BE2C (cell line): ENCODE data around the gene ATP1B3. TPM values are rescaled to one million over a fixed set of nuclear protein-coding genes. Genes with fewer than 3 reads are reported as not detected.

Experiments
- DNase-seq: peaks from one replicate; pipeline ENCODE4 v3.0.0-alpha.2; 2020
- H3K27me3 ChIP-seq: fragments of 250-450 bp; sonication (Bioruptor Pico); 2 replicates; pipeline ENCODE4 v1.5.1; 2020; ENCODE audit warnings: mild to moderate bottlenecking
- H3K36me3 ChIP-seq: fragments of 250-450 bp; sonication (Bioruptor Pico); 2 replicates; pipeline ENCODE4 v1.5.1; 2020; ENCODE audit warnings: mild to moderate bottlenecking
- H3K4me1 ChIP-seq: fragments of 250-450 bp; sonication (Bioruptor Pico); 2 replicates; pipeline ENCODE4 v1.5.1; 2020
- H3K4me3 ChIP-seq: 2 replicates; pipeline ENCODE4 v1.5.1; 2011; ENCODE audit warnings: low read depth, low read length
- H3K9me3 ChIP-seq: fragments of 250-450 bp; sonication (Bioruptor Pico); 2 replicates; pipeline ENCODE4 v1.5.1; 2020
- polyA plus RNA-seq: library from polyadenylated mRNA; unstranded; fragments of >200 nt; gene quantifications from one replicate; pipeline ENCODE4 v1.2.1, GENCODE V29; 2012; ENCODE audit warnings: low read depth, missing spikeins; ENCODE audit not compliant: insufficient read length, insufficient read depth
- TF ChIP-seq, protein P1 (sequence below): IDR thresholded peaks from 2 replicates; pipeline ENCODE4 v1.5.1; 2012; ENCODE audit warnings: mild to moderate bottlenecking, low read depth, low read length

ATP1B3 gene
- 143 TPM for polyA plus RNA-seq

DNA sequence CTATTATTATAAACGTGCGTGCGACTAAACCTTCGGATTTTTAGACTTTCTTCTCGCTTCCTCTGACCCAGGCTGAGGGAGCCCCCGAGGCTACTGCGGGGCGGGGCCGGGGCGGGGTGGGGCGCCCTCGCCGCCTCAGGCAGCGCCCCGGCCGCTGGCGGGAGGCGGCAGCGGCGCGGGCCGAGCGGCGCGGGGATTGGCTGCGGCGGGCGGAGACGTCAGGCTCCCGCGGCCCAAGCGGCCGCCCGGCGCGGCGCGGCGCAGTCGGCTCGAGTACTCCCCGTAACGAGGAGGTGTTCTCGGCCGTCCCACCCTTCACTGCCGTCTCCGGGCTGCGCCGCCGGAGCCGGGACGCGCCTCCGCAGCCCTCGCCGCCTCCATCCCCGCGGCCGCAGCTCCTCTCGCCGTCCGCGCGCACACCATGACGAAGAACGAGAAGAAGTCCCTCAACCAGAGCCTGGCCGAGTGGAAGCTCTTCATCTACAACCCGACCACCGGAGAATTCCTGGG is at the start of gene ATP1B3:
Gene ATP1B3 (plus strand): TSS at position 263 of the 510 bp plus-strand sequence. CDS start 159 bp downstream, at position 422.
- Histone ChIP-seq H3K36me3 (peaks cover 20% of the 10 kb centered on the region), H3K4me3 (peak within 1 kb of the TSS; percentile 95), H3K4me1 (peaks cover 3% of the 10 kb centered on the region), H3K27me3 (no peaks in the 10 kb centered on the region), H3K9me3 (no peaks in the 10 kb centered on the region)
- DNase-seq: peak; percentile 91
- TF ChIP-seq, protein P1, sequence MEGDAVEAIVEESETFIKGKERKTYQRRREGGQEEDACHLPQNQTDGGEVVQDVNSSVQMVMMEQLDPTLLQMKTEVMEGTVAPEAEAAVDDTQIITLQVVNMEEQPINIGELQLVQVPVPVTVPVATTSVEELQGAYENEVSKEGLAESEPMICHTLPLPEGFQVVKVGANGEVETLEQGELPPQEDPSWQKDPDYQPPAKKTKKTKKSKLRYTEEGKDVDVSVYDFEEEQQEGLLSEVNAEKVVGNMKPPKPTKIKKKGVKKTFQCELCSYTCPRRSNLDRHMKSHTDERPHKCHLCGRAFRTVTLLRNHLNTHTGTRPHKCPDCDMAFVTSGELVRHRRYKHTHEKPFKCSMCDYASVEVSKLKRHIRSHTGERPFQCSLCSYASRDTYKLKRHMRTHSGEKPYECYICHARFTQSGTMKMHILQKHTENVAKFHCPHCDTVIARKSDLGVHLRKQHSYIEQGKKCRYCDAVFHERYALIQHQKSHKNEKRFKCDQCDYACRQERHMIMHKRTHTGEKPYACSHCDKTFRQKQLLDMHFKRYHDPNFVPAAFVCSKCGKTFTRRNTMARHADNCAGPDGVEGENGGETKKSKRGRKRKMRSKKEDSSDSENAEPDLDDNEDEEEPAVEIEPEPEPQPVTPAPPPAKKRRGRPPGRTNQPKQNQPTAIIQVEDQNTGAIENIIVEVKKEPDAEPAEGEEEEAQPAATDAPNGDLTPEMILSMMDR: no peak

DNA sequence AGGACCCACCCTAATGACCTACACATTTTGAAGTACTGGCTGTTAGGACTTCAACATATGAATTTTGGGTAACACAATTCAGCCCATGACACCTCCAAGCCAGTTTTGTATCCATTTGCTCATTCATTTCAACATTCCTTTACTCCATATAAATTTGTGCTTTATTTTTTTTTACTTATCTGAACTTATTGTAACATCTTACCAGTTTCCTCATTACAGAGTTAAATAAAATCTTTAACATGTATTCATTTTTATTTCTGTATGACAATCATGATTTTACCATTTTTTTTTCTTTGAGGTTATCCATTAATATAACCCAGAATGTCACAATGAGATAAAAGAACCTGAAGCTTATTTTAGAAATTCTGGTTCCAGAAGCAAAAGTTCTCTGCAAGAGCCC is 48.0 kb upstream of the ATP1B3 start:
- no peaks in the 10 kb centered on the region for H3K27me3 ChIP-seq
- H3K9me3 ChIP-seq: no peaks in the 10 kb centered on the region
- TF ChIP-seq, protein P1: no peak
- no peaks in the 10 kb centered on the region for H3K36me3 ChIP-seq
- no peaks in the 10 kb centered on the region for H3K4me1 ChIP-seq
- DNase-seq: no peak
- H3K4me3 ChIP-seq: no peak overlapping the region

DNA sequence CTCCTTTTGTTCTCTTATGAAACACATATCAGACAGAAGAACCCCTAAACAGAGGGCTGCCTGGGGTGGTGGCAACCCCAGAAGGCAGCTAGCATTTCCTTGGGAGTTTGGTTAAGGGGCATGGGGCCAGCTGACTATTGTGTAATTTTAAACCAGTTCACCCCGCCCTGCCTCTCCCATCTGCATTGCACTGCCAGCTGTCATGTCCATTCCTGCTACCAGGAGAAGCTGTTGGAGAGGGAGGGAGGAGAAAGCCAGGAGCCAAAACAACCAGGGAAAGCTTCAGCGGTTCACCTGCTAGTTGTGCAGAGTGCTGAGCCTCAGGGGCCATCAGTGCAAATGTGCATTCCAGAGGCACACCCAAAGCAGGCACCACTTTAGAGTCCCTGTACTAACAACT is 47.6 kb upstream of the ATP1B3 start:
- no peaks in the 10 kb centered on the region for H3K36me3 ChIP-seq
- H3K27me3 ChIP-seq: no peaks in the 10 kb centered on the region
- TF ChIP-seq, protein P1: no peak
- H3K4me3 ChIP-seq: no peak overlapping the region
- H3K9me3 ChIP-seq: no peaks in the 10 kb centered on the region
- no peaks in the 10 kb centered on the region for H3K4me1 ChIP-seq
- peak; percentile 26 for DNase-seq

DNA sequence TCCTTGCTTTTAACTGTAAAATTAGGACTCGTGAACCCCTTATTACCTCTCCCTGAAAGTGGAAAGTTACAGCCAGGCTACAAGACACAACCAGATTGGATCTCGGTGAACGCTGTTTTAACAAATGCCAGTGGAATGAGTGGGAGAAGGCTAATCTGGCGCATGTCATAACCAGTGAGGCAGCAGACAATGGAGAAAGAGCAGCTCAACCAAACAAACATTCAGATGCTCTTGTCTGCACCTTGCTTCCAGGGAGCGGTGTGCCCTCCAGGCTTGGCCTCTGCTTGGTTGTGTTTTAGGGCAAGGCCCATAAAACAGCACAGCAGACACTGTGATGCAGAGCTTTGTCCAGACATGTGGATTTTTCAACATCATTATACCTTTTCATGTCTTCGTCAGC is 45.9 kb upstream of the ATP1B3 start:
- H3K27me3 ChIP-seq: no peaks in the 10 kb centered on the region
- TF ChIP-seq, protein P1: no peak
- H3K4me1 ChIP-seq: no peaks in the 10 kb centered on the region
- no peaks in the 10 kb centered on the region for H3K9me3 ChIP-seq
- DNase-seq: peak; percentile 47
- no peaks in the 10 kb centered on the region for H3K36me3 ChIP-seq
- no peak overlapping the region for H3K4me3 ChIP-seq

DNA sequence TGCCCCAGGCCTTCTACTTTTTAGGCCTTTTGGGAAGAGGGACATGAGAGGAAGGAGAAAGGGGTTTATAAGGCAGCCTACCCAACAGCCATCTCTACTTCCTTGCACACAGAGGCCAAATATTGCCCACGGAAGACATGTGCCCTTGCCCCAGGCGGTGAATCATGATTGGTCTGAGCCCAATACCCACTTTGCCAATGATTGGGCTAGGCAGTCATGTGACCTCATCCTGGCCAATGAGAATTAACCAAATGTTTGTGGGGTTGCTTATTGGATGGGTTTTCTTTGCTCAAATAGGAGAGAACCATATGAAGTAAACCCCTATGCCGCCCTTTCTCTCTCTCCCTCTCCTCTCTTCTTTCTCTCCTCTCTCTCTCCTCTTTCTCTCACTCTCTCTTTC is 42.2 kb upstream of the ATP1B3 start:
- DNase-seq: no peak
- H3K4me1 ChIP-seq: no peaks in the 10 kb centered on the region
- no peaks in the 10 kb centered on the region for H3K27me3 ChIP-seq
- H3K36me3 ChIP-seq: no peaks in the 10 kb centered on the region
- H3K9me3 ChIP-seq: no peaks in the 10 kb centered on the region
- TF ChIP-seq, protein P1: no peak
- no peak overlapping the region for H3K4me3 ChIP-seq

DNA sequence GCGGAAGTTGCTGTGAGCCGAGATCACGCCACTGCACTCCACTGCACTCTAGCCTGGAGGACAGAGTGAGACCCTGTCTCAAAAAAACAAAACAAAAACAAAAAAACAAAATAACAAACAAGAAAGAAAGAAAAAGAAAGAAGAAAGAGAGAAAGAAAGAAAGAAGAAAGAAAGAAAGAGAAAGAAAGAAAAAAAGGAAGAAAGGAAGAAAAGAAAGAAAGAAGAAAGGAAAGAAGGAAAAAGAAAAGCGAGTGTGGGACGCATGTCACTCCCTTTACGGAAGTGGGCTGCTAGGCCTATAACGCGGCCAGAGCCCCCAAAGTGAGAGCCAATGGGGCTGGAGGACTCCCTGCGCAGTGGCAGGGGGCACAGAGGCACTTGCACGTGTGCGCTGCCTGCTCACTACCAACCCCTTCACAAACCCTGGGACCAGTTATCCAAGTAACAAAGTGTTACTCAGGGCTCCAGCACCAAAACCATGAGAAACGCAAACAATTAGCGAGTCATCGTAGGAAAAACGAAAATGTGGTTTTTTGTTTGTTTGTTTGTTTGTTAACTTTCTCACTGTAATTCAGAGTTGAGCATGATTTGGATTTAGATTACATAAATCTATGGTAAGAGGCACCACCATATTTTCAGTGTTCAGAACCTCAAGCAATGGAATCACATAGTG is 40.8 kb upstream of the ATP1B3 start:
- Histone ChIP-seq H3K36me3 (no peaks in the 10 kb centered on the region), H3K4me1 (no peaks in the 10 kb centered on the region), H3K9me3 (no peaks in the 10 kb centered on the region), H3K27me3 (no peaks in the 10 kb centered on the region), H3K4me3 (no peak overlapping the region)
- TF ChIP-seq, protein P1: no peak
- DNase-seq: no peak
